Measurements from ENCODE around the gene PPP2R5D. TPM values are rescaled to one million over a fixed set of nuclear protein-coding genes. Genes with fewer than 3 reads are reported as not detected.

PPP2R5D gene
- total and polyA plus RNA-seq, 9 of the 15 experiments (the other 6 are each of a cell fraction or from before 2014, with no cell fraction given): 1.3 to 96.1 (median 38.4) TPM

DNA sequence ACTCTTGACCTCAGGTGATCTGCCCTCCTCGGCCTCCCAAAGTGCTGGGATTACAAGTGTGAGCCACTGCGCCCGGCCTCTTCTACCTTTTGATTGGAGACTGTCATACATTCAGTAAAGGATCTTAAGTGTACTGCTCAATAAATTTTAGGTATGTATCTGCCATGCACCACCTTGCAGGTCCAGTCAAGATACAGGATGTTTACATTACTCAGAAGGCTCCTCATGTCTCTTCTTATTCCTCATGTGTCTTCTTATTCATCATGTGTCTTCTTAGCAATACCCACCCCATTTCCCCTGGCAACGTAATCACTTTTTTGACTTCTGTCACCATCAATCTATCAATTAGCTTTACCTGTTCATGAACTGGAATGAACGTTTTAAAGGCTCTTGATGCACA lies 21.5 kb downstream of the PPP2R5D start:
- no peaks in the 10 kb centered on the region for H3K79me2 ChIP-seq (ENCODE audit: control insufficient read depth, insufficient read depth, low read length)
- intact Hi-C loops (cut with micrococcal nuclease): no loop called here
- no peak overlapping the region for H3K9ac ChIP-seq (ENCODE audit: insufficient read depth in 1 of 2, low read depth in 2 of 2, low read length in 2 of 2)
- no peak overlapping the region for H2AFZ ChIP-seq (ENCODE audit: low read depth, low read length)
- H3K9me1 ChIP-seq (ENCODE audit: control insufficient read depth, insufficient read depth, low read length): no peaks in the 10 kb centered on the region
- DNase-seq (ENCODE audit: extremely low read depth in 1 of 4, low spot score in 3 of 4) (no peak), ATAC-seq (no peak), FAIRE-seq (no peak)
- CTCF ChIA-PET (ENCODE audit: low intra/inter-chr PET ratio): no interaction called here
- no peaks in the 10 kb centered on the region; a peak in 1 of 5 replicates for H3K4me1 ChIP-seq (replicated peaks in 1 of 2; ENCODE audit: control insufficient read depth in 2 of 2, insufficient read depth in 2 of 2, low read length in 2 of 2)
- in situ Hi-C loops (cut with MboI): no loop called here
- BruUV-seq (replicated peaks): no TSS peak
- no peak overlapping the region for H3K27ac ChIP-seq (ENCODE audit: extremely low read depth, low read depth, low read length)
- peaks cover 50% of the 10 kb centered on the region for H3K36me3 ChIP-seq (ENCODE audit: control insufficient read depth, insufficient read depth, low read length)
- no peak overlapping the region for H3K4me2 ChIP-seq (ENCODE audit: insufficient read depth, low read length)
- no peaks in the 10 kb centered on the region for H3K27me3 ChIP-seq (ENCODE audit: control insufficient read depth in 2 of 2, insufficient read depth in 2 of 2, low read length in 2 of 2)
- H3K4me3 ChIP-seq: no peak overlapping the region
- WGBS (ENCODE audit: insufficient coverage, low coverage, missing lambda C conversion rate): 85% methylated on average over 5 of the region's 5 CpGs
- POLR2A ChIA-PET: interaction anchor here (0.6 to 1.2 kb wide), 3 partner anchors 9 to 31 kb away, joined by 3 to 9 read pairs (median 3); no protein-coding TSS in a partner anchor
- no peaks in the 10 kb centered on the region for H3K9me3 ChIP-seq (replicated peaks; ENCODE audit: control insufficient read depth, insufficient read depth, low read depth, low read length)
- H4K20me1 ChIP-seq (replicated peaks; ENCODE audit: control insufficient read depth, insufficient read depth, low read length): no peaks in the 10 kb centered on the region
- TF ChIP-seq MECOM (CRISPR knock-in tag; IDR thresholded peaks at IDR 0.05) (no peak), PTRF (tag; IDR thresholded peaks at IDR 0.05) (no peak), ZNF395 (CRISPR knock-in tag; IDR thresholded peaks at IDR 0.05) (no peak), ARID2 (IDR thresholded peaks at IDR 0.05) (no peak), TOE1 (IDR thresholded peaks at IDR 0.05; ENCODE audit: borderline replicate concordance) (no peak), TOE1 (CRISPR knock-in tag; IDR thresholded peaks at IDR 0.05; ENCODE audit: borderline replicate concordance, low read depth) (no peak), POU5F1 (IDR thresholded peaks at IDR 0.05; ENCODE audit: borderline replicate concordance, low read depth, low read length, partially characterized antibody) (no peak), NR1H2 (CRISPR knock-in tag; IDR thresholded peaks at IDR 0.05) (no peak), EHMT2 (IDR thresholded peaks at IDR 0.05) (no peak), ZNF41 (CRISPR knock-in tag; conservative IDR thresholded peaks at IDR 0.05) (no peak), ZKSCAN8 (CRISPR knock-in tag; IDR thresholded peaks at IDR 0.05) (no peak), SUPT5H (IDR thresholded peaks at IDR 0.05) (no peak), ETV5 (CRISPR knock-in tag; IDR thresholded peaks at IDR 0.05; ENCODE audit: low read depth) (no peak), CSDE1 (IDR thresholded peaks at IDR 0.05) (no peak), MCM3 (IDR thresholded peaks at IDR 0.05) (no peak), CREBBP (IDR thresholded peaks at IDR 0.05; ENCODE audit: low read depth, low read length) (no peak)
- TF ChIP-seq, protein P1, sequence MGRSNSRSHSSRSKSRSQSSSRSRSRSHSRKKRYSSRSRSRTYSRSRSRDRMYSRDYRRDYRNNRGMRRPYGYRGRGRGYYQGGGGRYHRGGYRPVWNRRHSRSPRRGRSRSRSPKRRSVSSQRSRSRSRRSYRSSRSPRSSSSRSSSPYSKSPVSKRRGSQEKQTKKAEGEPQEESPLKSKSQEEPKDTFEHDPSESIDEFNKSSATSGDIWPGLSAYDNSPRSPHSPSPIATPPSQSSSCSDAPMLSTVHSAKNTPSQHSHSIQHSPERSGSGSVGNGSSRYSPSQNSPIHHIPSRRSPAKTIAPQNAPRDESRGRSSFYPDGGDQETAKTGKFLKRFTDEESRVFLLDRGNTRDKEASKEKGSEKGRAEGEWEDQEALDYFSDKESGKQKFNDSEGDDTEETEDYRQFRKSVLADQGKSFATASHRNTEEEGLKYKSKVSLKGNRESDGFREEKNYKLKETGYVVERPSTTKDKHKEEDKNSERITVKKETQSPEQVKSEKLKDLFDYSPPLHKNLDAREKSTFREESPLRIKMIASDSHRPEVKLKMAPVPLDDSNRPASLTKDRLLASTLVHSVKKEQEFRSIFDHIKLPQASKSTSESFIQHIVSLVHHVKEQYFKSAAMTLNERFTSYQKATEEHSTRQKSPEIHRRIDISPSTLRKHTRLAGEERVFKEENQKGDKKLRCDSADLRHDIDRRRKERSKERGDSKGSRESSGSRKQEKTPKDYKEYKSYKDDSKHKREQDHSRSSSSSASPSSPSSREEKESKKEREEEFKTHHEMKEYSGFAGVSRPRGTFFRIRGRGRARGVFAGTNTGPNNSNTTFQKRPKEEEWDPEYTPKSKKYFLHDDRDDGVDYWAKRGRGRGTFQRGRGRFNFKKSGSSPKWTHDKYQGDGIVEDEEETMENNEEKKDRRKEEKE (IDR thresholded peaks at IDR 0.05; ENCODE audit: borderline replicate concordance in 1 of 2, control insufficient read depth in 1 of 2, low read depth in 2 of 2, low read length in 1 of 2): no peak
- TF ChIP-seq, protein P2, sequence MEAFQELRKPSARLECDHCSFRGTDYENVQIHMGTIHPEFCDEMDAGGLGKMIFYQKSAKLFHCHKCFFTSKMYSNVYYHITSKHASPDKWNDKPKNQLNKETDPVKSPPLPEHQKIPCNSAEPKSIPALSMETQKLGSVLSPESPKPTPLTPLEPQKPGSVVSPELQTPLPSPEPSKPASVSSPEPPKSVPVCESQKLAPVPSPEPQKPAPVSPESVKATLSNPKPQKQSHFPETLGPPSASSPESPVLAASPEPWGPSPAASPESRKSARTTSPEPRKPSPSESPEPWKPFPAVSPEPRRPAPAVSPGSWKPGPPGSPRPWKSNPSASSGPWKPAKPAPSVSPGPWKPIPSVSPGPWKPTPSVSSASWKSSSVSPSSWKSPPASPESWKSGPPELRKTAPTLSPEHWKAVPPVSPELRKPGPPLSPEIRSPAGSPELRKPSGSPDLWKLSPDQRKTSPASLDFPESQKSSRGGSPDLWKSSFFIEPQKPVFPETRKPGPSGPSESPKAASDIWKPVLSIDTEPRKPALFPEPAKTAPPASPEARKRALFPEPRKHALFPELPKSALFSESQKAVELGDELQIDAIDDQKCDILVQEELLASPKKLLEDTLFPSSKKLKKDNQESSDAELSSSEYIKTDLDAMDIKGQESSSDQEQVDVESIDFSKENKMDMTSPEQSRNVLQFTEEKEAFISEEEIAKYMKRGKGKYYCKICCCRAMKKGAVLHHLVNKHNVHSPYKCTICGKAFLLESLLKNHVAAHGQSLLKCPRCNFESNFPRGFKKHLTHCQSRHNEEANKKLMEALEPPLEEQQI (IDR thresholded peaks at IDR 0.05): no peak

Measured in K562 (cell line).